ENCODE results near the gene FAM120AOS. TPM values are rescaled to one million over a fixed set of nuclear protein-coding genes. Genes with fewer than 3 reads are reported as not detected.

Gene FAM120AOS
- total and polyA plus RNA-seq, 2 of the 4 experiments (the other 2 are of a cell fraction), result 22.7 to 24.7 TPM

DNA sequence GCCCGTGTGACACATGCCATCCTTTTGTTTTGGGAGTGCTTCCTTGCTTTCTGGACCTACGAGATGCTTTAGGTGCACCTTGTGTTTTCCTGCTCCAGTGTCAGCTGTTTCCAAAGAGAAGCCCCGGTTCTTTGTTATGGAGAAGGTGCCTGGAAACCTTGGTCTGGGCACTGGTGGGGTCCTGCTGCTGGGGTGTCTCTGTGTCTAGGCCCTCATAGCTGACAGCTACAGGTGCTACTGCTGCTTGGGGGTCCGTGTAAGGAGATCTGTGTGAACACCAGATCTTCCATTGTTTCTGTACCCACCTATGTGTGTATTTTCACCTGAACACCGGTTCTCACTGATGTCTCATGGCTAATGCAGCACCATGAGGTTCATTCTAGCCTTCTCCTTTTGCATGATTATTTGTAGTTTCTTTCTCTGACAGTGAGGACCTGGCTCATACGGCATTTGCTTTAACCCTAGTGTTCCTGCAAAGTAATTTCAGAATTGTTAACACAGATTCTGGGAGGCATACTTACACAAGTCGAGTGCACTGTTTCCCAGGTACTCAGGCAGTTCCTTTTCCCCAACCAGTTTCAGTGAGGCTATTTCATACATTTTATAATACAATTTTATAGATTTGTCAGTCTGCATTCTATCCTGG lies 13.2 kb upstream of the FAM120AOS start:
- H2BK120ac ChIP-seq (ENCODE audit: low read depth, low read length), result no peak overlapping the region
- H3K23ac ChIP-seq (ENCODE audit: low read depth, low read length), result 0 out of 2 replicates have a peak overlapping the region, but pooled peaks have one; percentile 41
- no peak overlapping the region for H2BK20ac ChIP-seq (ENCODE audit: low read depth, low read length)
- no peak overlapping the region for H4K8ac ChIP-seq (ENCODE audit: low read depth in 2 of 2, low read length in 2 of 2)
- ChIA-PET CTCF (interaction anchor here (0.9 kb wide), 1 partner anchor 99 kb away, joined by 3 read pairs; no protein-coding TSS in a partner anchor), POLR2A (ENCODE audit: unreplicated experiment) (no interaction called here)
- no peak overlapping the region for H2BK15ac ChIP-seq (ENCODE audit: low read depth, low read length)
- H3K27ac ChIP-seq (ENCODE audit: insufficient read depth, low read length), result no peak overlapping the region
- DNase-seq (no peak), ATAC-seq (ENCODE audit: low read depth) (no peak)
- intact Hi-C loops (cut with micrococcal nuclease), result no loop called here
- H3K9ac ChIP-seq (ENCODE audit: low read depth, low read length), result no peak overlapping the region
- no peak overlapping the region for H4K91ac ChIP-seq (ENCODE audit: insufficient read depth, low read depth, low read length)
- no peak overlapping the region for H3K4me2 ChIP-seq (ENCODE audit: low read depth, low read length)
- dilution Hi-C loops (cut with HindIII; ENCODE audit: low sequenced_read_pairs, unreplicated experiment), result loop anchor here (10.0 kb wide), 1 partner anchor 98 kb away; no protein-coding TSS in a partner anchor
- TF ChIP-seq FOS (IDR thresholded peaks at IDR 0.05; ENCODE audit: low read depth, low read length) (no peak), POLR2A (IDR thresholded peaks at IDR 0.05; ENCODE audit: low read depth, low read length) (no peak), RCOR1 (IDR thresholded peaks at IDR 0.05; ENCODE audit: insufficient replicate concordance, low read length) (no peak), MXI1 (IDR thresholded peaks at IDR 0.05; ENCODE audit: borderline replicate concordance, low read depth, low read length) (no peak)
- TF ChIP-seq, protein P1, sequence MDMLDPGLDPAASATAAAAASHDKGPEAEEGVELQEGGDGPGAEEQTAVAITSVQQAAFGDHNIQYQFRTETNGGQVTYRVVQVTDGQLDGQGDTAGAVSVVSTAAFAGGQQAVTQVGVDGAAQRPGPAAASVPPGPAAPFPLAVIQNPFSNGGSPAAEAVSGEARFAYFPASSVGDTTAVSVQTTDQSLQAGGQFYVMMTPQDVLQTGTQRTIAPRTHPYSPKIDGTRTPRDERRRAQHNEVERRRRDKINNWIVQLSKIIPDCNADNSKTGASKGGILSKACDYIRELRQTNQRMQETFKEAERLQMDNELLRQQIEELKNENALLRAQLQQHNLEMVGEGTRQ (IDR thresholded peaks at IDR 0.05; ENCODE audit: low read depth, low read length), result no peak
- WGBS, 2 experiments (ENCODE audit: extremely low coverage in 2 of 2, insufficient read length in 1 of 2), result 83% methylated on average over 1 of the region's 7 CpGs; no CpG with 5 or more reads in 1 of the 2 experiments
- peak overlapping the region; percentile 27; the same call in 1 of the 2 replicates for H3K14ac ChIP-seq (replicated peaks; ENCODE audit: low read depth, low read length)
- no peak overlapping the region; the same call in 1 of the 2 replicates for H3K4ac ChIP-seq (ENCODE audit: low read depth, low read length)
- no peak overlapping the region for H4K5ac ChIP-seq (ENCODE audit: low read depth, low read length)
- H4K20me1 ChIP-seq (ENCODE audit: insufficient read depth, low read length), result peaks cover 78% of the 10 kb centered on the region
- H3K36me3 ChIP-seq (ENCODE audit: control insufficient read depth, insufficient read depth, low read length), result peaks cover 2% of the 10 kb centered on the region; the same call in 1 of the 2 replicates
- in situ Hi-C loops (cut with MboI; ENCODE audit: low sequenced_read_pairs), result loop anchor here (25.0 kb wide), 1 partner anchor 696 kb away; no protein-coding TSS in a partner anchor
- no TSS peak for BruUV-seq (replicated peaks)
- H2BK5ac ChIP-seq (ENCODE audit: low read depth, low read length, poor library complexity, severe bottlenecking), result no peak overlapping the region
- H3K18ac ChIP-seq (ENCODE audit: low read depth, low read length), result peak overlapping the region; percentile 16; the same call in 1 of the 2 replicates
- no peak overlapping the region for H3K4me3 ChIP-seq (ENCODE audit: insufficient read depth, low read depth, low read length)
- H3K4me1 ChIP-seq (ENCODE audit: control insufficient read depth, insufficient read depth, low read length), result peaks cover 17% of the 10 kb centered on the region
- H3K9me1 ChIP-seq (ENCODE audit: insufficient read depth, low read length), result peaks cover 22% of the 10 kb centered on the region
- no peak overlapping the region for H2AK9ac ChIP-seq (replicated peaks; ENCODE audit: low read depth, low read length, poor library complexity)
- no peaks in the 10 kb centered on the region for H3K9me3 ChIP-seq (ENCODE audit: control insufficient read depth, insufficient read depth, low read length)
- H2AFZ ChIP-seq (replicated peaks; ENCODE audit: low read length, poor library complexity), result no peak overlapping the region
- H3K56ac ChIP-seq (ENCODE audit: extremely low read depth, insufficient read depth, low read length), result no peak overlapping the region
- H3K27me3 ChIP-seq (ENCODE audit: control insufficient read depth, insufficient read depth, low read length), result no peaks in the 10 kb centered on the region
- H2AK5ac ChIP-seq (ENCODE audit: low read depth, low read length), result peak overlapping the region; percentile 8; the same call in 1 of the 2 replicates
- peaks cover 21 to 70% of the 10 kb centered on the region in 2 experiments for H3K79me1 ChIP-seq (ENCODE audit: low read depth in 1 of 2, low read length in 2 of 2)

Measured in IMR-90 (cell line).